ENCODE results near the gene SAMD14. TPM values are rescaled to one million over a fixed set of nuclear protein-coding genes. Genes with fewer than 3 reads are reported as not detected.

SAMD14 gene
- total RNA-seq, 1 experiment from 2014 or later, result 3.4 TPM

DNA sequence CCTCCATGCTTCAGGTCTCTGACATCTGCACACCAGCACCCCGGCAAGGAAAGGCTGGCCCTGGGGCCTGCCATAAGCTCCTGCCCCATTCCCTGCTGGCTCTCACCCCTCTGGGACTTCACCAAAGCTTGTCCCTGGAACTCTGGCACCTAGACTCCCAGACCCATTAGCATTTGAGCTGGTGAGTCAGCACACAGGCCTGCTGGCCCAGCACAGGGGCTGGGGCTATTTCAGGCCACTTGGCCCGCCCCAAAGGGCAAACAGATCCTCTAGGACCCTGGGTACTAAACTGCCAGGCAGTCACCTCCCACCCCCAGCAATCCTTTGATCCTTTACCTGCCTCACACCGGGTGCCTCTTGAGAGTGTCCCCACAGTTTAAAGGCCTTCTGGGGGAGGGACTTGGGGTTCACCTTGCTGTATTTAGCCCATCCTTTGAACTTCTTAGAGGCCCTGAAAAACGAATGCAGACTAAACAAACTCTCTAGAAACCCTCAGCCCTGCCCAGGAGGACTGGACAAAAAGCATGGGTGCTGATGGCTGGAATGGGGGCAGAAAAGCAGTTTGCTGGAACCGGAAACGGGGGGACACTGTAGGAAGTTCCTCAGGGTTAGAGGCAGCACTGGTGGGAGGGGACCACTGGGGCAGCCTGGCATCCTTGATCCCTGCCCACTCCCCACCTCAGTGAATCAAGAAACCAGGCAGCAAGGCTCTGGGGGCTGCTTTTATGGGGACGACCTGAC lies 3.2 kb upstream of the SAMD14 start:
- peaks cover 55% of the 10 kb centered on the region for H3K36me3 Mint-ChIP-seq (ENCODE audit: insufficient read depth, unreplicated experiment)
- CTCF ChIA-PET, result interaction anchor here (0.5 to 1.8 kb wide), 7 partner anchors 12 to 272 kb away, joined by 3 to 6 read pairs (median 3); no protein-coding TSS in a partner anchor
- H3K4me3 ChIP-seq (ENCODE audit: low read depth, low read length), result no peak overlapping the region
- DNase-seq, result peak; percentile 80 to 81
- peak overlapping the region; percentile 29 for H3K27ac Mint-ChIP-seq (ENCODE audit: unreplicated experiment)
- H3K4me1 Mint-ChIP-seq (ENCODE audit: low read depth, unreplicated experiment), result peaks cover 31% of the 10 kb centered on the region
- no peaks in the 10 kb centered on the region for H3K9me3 Mint-ChIP-seq (ENCODE audit: unreplicated experiment)
- H3K27me3 ChIP-seq (replicated peaks; ENCODE audit: control insufficient read depth, insufficient read depth, low read length), result no peaks in the 10 kb centered on the region
- peaks cover 7% of the 10 kb centered on the region for H3K36me3 ChIP-seq (ENCODE audit: control insufficient read depth, insufficient read depth, low read length)
- no peak overlapping the region for H3K4me3 Mint-ChIP-seq (ENCODE audit: unreplicated experiment)
- POLR2A ChIA-PET, result no interaction called here
- intact Hi-C loops (cut with micrococcal nuclease; ENCODE audit: unreplicated experiment), result loop anchor here (2.0 to 5.0 kb wide), 2 partner anchors 14 to 166 kb away; partner anchors contain the start of gene DLX4
- TF ChIP-seq, protein P1, sequence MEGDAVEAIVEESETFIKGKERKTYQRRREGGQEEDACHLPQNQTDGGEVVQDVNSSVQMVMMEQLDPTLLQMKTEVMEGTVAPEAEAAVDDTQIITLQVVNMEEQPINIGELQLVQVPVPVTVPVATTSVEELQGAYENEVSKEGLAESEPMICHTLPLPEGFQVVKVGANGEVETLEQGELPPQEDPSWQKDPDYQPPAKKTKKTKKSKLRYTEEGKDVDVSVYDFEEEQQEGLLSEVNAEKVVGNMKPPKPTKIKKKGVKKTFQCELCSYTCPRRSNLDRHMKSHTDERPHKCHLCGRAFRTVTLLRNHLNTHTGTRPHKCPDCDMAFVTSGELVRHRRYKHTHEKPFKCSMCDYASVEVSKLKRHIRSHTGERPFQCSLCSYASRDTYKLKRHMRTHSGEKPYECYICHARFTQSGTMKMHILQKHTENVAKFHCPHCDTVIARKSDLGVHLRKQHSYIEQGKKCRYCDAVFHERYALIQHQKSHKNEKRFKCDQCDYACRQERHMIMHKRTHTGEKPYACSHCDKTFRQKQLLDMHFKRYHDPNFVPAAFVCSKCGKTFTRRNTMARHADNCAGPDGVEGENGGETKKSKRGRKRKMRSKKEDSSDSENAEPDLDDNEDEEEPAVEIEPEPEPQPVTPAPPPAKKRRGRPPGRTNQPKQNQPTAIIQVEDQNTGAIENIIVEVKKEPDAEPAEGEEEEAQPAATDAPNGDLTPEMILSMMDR (IDR thresholded peaks at IDR 0.05; ENCODE audit: insufficient read depth in 1 of 2, low read depth in 1 of 2, low read length in 1 of 2, severe bottlenecking in 1 of 2, unreplicated experiment in 1 of 2), result no peak
- no peaks in the 10 kb centered on the region for H3K27me3 Mint-ChIP-seq (ENCODE audit: insufficient read depth, unreplicated experiment)
- H3K4me1 ChIP-seq, result peaks cover 27% of the 10 kb centered on the region
- no peaks in the 10 kb centered on the region for H3K9me3 ChIP-seq
- BruUV-seq (replicated peaks), result no TSS peak

DNA sequence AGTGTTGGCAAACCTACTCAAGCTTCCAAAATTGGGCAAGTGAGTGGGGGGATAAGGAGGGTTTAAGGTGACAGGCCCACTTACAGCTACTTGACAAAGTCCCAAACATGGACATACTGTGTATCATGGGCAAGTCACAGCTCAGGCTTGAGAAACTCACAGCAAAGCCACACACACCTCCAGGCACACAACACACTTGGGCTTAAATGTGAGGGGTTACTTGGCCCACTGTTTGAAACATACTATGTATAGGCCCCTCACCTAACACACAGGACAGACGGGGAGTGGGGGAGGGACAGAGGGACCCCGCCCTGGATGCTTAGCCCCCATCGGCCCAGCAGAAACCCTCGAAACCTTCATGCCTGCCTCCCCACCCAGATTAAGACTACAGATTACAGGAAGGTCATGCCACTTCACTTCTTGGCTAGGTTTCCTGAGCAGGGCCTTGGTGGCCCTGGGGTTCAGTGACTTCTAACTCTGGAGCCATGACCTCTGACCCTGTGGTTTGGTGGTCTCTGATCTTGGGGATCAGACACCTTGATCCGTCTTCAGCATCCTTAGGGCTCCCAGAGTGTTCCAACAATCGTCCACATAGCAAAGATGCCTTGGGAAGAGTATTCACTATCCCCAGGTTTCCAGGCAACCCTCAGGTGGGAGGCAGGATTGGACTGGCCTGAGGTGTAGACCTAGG lies 2.3 kb upstream of the SAMD14 start:
- Histone ChIP-seq H3K27me3 (replicated peaks; ENCODE audit: control insufficient read depth, insufficient read depth, low read length) (no peaks in the 10 kb centered on the region), H3K4me1 (peaks cover 27% of the 10 kb centered on the region), H3K36me3 (ENCODE audit: control insufficient read depth, insufficient read depth, low read length) (peaks cover 2% of the 10 kb centered on the region; the same call in 1 of the 2 replicates), H3K9me3 (no peaks in the 10 kb centered on the region), H3K4me3 (ENCODE audit: low read depth, low read length) (no peak overlapping the region)
- ChIA-PET POLR2A (interaction anchor here (0.5 to 0.6 kb wide), 2 partner anchors 20 to 95 kb away, joined by 3 read pairs; no protein-coding TSS in a partner anchor), CTCF (interaction anchor here (1.0 to 1.8 kb wide), 5 partner anchors 11 to 38 kb away, joined by 3 to 6 read pairs (median 4); no protein-coding TSS in a partner anchor)
- H3K4me3 Mint-ChIP-seq (ENCODE audit: unreplicated experiment), result no peak overlapping the region
- peaks cover 46% of the 10 kb centered on the region for H3K36me3 Mint-ChIP-seq (ENCODE audit: insufficient read depth, unreplicated experiment)
- no peak for DNase-seq
- peaks cover 32% of the 10 kb centered on the region for H3K4me1 Mint-ChIP-seq (ENCODE audit: low read depth, unreplicated experiment)
- TF ChIP-seq, protein P1 (IDR thresholded peaks at IDR 0.05; ENCODE audit: insufficient read depth in 1 of 2, low read depth in 1 of 2, low read length in 1 of 2, severe bottlenecking in 1 of 2, unreplicated experiment in 1 of 2), result no peak
- no peaks in the 10 kb centered on the region for H3K27me3 Mint-ChIP-seq (ENCODE audit: insufficient read depth, unreplicated experiment)
- BruUV-seq (replicated peaks), result no TSS peak
- intact Hi-C loops (cut with micrococcal nuclease; ENCODE audit: unreplicated experiment), result loop anchor here (2.0 to 5.0 kb wide), 2 partner anchors 15 to 165 kb away; partner anchors contain the start of gene DLX4
- H3K27ac Mint-ChIP-seq (ENCODE audit: unreplicated experiment), result peak overlapping the region; percentile 29
- no peaks in the 10 kb centered on the region for H3K9me3 Mint-ChIP-seq (ENCODE audit: unreplicated experiment)

Measured in Caco-2 (cell line).